ENCODE results near the gene GAS2L1. TPM values are rescaled to one million over a fixed set of nuclear protein-coding genes. Genes with fewer than 3 reads are reported as not detected.

GAS2L1 gene
- total RNA-seq, 2 experiments from 2014 or later, result not detected

- Histone ChIP-seq H3K36me3 (ENCODE audit: insufficient read depth, low read length) (peaks cover 63% of the 10 kb centered on the region), H3K4me1 (ENCODE audit: insufficient read depth, low read length, poor library complexity, severe bottlenecking) (no peaks in the 10 kb centered on the region)
- POLR2A ChIA-PET, result no interaction called here
Measured at GRCh38 chr22:29300467-29300806, 6.0 kb upstream of the GAS2L1 start.

DNA sequence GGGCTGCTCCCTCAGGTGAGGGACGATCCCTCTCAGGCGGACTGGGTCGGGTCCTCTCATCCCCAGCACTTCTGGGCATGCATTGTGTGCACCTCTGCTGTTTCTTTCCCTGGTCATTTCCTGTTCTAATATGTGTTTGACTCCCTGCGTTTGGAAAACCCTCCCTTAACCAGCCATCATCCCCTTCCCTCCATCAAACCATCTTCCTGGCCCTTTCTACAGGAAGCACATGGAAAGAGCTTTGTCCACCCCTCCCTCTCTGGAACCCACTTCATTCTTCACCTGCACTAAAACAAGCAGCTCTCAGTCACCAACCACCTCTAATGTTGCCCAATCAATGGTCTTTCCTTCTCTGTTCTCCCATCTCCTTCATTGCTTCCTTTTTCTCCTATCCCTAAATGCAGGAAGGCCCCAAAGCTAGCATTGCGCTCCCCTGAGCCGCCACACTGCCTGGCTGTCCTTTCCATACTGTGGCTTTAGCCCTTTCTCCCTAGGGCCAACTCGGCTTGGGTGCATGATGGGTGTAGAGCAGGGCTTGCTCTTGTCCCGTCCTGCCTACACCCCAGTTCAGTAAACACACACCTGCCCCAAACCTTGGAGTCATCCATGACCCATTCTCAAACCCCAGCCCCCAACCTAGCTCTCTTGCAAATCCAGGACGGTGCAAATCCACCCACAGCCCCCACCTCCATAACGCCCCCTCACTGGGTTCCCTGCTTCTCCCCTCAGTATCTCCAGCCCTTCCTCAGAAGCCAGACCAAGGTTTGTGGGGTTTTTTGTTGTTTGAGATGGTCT, 5.4 kb upstream of the GAS2L1 start:
- Histone ChIP-seq H3K9me3 (ENCODE audit: low read length) (no peaks in the 10 kb centered on the region), H3K4me1 (ENCODE audit: insufficient read depth, low read length, poor library complexity, severe bottlenecking) (no peaks in the 10 kb centered on the region), H3K9me2 (ENCODE audit: insufficient read depth, low read length) (no peaks in the 10 kb centered on the region), H3K27ac (ENCODE audit: low read depth, low read length, poor library complexity, severe bottlenecking) (no peak overlapping the region), H3K79me2 (ENCODE audit: insufficient read depth, low read depth, low read length) (no peaks in the 10 kb centered on the region), H4K20me1 (ENCODE audit: insufficient read depth, low read length) (no peaks in the 10 kb centered on the region; the same call in 1 of the 2 replicates), H3K4me3 (ENCODE audit: low read depth, low read length, poor library complexity, severe bottlenecking) (no peak overlapping the region), H3K36me3 (ENCODE audit: insufficient read depth, low read length) (peaks cover 57% of the 10 kb centered on the region), H2AFZ (ENCODE audit: low read length) (no peak overlapping the region), H3K4me2 (ENCODE audit: low read length) (no peak overlapping the region)
- POLR2A ChIA-PET, result interaction anchor here (0.7 kb wide), 1 partner anchor 36 kb away, joined by 3 read pairs; no protein-coding TSS in a partner anchor
- intact Hi-C loops (cut with micrococcal nuclease; ENCODE audit: unreplicated experiment), result loop anchor here (10.0 kb wide), 1 partner anchor 224 kb away; no protein-coding TSS in a partner anchor
- CTCF ChIA-PET (ENCODE audit: unreplicated experiment), result no interaction called here
- no peak for DNase-seq (ENCODE audit: low spot score)
- no TSS peak for BruUV-seq (replicated peaks)
- no peak for TF ChIP-seq CTCF (conservative IDR thresholded peaks at IDR 0.05; ENCODE audit: low read length)
- no peak for TF ChIP-seq EZH2phosphoT487 (IDR thresholded peaks at IDR 0.05; ENCODE audit: borderline replicate concordance, low read depth, low read length)

More at GRCh38 chr22:29300467-29300806, 6.0 kb upstream of the GAS2L1 start:
- CTCF ChIA-PET (ENCODE audit: unreplicated experiment), result no interaction called here
- DNase-seq (ENCODE audit: low spot score), result no peak
- H3K27ac ChIP-seq (ENCODE audit: low read depth, low read length, poor library complexity, severe bottlenecking), result no peak overlapping the region
- no peaks in the 10 kb centered on the region for H3K9me3 ChIP-seq (ENCODE audit: low read length)
- no TSS peak for BruUV-seq (replicated peaks)
- H4K20me1 ChIP-seq (ENCODE audit: insufficient read depth, low read length), result no peaks in the 10 kb centered on the region; the same call in 1 of the 2 replicates
- no peak overlapping the region for H3K4me3 ChIP-seq (ENCODE audit: low read depth, low read length, poor library complexity, severe bottlenecking)
- no peak overlapping the region for H3K4me2 ChIP-seq (ENCODE audit: low read length)
- H2AFZ ChIP-seq (ENCODE audit: low read length), result no peak overlapping the region
- intact Hi-C loops (cut with micrococcal nuclease; ENCODE audit: unreplicated experiment), result loop anchor here (10.0 kb wide), 1 partner anchor 224 kb away; no protein-coding TSS in a partner anchor
- no peaks in the 10 kb centered on the region for H3K79me2 ChIP-seq (ENCODE audit: insufficient read depth, low read depth, low read length)
- H3K9me2 ChIP-seq (ENCODE audit: insufficient read depth, low read length), result no peaks in the 10 kb centered on the region
- TF ChIP-seq EZH2phosphoT487 (IDR thresholded peaks at IDR 0.05; ENCODE audit: borderline replicate concordance, low read depth, low read length) (no peak), CTCF (conservative IDR thresholded peaks at IDR 0.05; ENCODE audit: low read length) (no peak)

Measured in OCI-LY7 (cell line).